ENCODE measurements around the gene INAFM1.
"Not testable (repeated sequence)": the region's sequence is repeated elsewhere in the genome, so short reads cannot be mapped to it uniquely, and the experiment has no call there.

Gene INAFM1

DNA sequence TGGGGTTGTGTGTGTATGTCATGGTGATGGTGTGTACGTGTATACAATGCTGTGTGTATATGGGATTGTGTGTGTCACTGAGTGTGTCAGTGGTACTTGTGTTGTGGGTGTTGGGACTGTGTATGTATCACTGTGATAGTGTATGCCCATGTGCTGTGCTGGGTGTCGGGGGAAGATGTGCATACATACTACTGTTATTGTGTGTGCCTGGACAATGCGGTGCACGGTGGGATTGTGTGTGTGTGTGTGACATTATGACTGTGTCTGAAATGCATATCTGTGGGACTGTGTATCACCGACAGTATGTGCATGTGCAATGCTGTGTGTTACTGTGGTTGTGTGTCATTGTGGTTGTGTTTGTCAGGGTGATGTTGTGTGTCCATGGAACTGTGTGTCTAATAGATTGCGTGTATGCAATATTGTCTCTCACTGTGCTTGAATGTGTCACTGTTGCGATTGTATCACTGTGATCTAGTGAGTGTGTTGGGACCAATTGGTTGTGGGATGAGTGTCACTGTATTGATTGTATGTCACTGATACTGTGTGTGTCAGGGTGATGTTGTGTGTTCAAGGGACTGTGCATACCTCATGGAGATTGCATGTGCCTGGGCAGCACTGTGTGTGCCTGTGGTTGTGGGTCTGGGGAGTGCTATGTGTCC is 32.6 kb upstream of the INAFM1 start:
- DNase-seq, result no peak

DNA sequence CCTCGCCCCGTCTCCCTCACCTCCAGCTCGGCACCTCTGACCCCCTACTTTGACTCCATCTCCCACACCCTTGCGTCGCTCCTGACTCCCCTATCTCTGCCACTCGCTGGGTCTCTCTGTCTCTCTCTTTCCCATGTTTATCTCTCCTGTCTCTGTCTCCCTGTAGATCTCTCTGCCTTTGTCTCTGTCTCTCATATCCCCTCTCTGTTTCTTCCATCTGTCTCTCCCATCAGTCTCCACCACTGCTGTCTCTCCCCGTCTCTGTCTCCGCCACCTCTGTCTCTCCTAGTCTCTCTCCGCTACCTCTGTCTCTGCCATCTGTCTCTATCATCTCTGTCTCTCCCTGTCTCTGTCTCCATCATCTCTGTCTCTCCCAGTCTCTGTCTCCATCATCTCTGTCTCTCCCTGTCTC is 31.3 kb upstream of the INAFM1 start:
- DNase-seq, result peak in 1 of 4 experiments; percentile 43

DNA sequence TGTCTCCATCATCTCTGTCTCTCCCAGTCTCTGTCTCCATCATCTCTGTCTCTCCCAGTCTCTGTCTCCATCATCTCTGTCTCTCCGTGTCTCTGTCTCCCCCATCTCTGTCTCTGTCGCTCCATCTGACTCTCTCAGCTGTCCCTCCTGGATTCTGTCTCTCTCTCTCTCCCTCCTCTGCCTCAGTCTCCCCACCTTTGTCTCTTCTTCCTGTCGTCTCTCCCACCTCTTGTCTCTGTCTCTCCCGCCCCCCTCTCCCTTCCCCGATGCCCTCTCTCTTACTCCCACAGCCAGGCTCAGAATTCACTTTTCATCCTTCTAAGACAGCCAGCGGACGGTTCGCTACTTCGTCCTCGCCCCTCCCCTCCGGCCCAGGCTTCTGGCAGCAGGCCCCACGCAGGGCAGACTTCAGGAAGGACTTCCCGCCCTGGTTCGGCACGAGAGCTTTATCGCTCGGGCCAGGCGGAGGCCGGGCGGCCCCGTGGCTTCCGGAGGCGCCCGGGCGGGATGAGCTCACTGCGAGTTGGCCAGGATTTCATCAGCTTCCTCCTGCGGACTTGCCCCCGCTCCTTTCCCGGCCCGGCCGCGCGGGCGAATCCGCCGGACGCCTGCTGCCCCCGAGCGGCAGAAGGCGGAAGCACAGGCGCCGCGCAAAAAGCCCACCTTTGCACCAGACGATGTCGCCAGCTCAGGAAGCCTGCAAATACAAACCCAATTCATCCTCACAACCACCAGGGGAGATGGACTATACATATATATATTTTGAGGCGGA is 30.7 kb upstream of the INAFM1 start:
- DNase-seq, result peak; percentile 74 to 82 (median 78)

DNA sequence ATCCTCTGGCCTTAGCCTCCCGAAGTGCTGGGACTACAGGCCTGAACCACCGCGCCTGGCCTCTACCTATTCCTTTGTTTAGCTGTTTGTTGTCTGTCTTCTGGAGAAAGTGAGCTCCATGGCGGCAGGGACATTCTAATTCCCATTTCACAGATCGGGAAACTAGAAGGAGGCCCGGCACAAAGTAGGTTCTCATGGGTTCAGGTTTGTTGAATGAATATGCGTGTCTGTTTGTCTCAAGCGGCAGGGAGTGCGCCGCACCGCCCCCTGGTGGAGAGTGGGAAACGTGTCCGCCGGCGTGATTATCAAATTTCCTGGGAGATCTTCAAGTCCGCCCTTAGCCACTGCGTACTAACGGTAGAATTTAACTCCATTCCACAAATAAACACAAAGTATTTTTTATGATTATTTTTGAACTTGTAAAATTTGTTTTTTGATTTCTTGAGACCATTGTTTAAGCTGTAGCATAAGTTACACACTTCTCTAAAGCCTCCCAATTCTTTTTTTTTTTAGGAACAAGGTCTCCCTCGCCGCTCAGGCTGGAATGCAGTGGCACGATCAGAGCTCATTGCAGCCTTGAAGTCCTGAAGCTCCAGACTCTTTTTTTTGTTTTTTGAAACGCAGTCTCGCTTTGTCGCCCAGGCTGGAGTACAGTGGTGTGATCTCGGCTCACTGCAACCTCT is 27.2 kb upstream of the INAFM1 start:
- peak; percentile 65 to 80 (median 71) for DNase-seq

DNA sequence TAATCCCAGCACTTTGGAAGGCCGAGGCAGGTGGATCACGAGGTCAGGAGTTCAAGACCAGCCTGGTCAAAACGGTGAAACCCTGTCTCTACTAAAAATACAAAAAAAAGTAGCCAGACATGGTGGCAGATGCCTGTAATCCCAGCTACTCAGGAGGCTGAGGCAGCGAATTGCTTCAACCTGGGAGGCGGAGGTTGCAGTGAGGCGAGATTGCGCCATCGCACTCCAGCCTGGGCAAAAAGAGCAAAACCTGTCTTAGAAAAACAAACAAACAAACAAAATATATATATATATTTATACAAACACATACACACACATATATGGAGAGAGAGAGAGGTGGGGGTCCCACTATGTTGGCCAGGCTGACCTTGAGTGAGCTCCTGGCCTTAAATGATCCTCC is 21.7 kb upstream of the INAFM1 start:
- DNase-seq, result not testable (repeated sequence)

DNA sequence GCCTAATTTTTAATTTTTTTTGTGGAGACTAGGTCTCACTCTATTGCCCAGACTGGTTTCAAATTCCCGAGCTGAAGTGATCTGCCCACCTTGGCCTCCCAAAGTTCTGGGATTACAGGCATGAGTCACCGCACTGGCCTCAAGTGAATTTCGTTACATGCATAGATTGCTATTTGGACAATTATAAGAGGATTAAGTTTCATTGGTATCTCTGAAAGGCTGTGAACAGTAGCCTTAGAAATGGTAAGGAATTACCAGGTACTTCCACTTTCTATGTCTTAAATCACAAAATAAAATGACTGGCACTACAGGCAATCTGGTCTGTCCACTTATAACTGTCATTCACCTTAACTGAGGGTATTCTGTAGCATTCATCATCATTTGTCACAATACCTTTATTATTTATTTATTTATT is 21.2 kb upstream of the INAFM1 start:
- no peak for DNase-seq

DNA sequence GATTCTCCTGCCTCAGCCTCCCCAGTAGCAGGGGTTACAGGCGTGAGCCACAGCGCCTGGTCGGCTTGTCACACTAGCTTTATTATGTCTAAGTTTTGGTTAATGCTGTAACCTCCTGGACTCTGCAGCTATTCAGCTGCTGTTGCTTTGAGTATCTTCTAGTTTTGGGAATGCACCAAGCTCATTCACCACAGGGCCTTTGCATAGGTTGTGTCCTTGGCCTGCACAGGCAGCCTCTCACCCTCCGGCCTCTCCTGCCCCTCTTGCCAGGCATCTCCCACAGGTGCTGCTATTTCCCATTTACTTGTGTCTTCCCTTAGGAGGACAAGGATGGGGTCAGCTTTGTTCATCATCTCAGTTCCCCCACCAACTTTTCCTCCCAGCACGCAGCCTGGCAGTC is 20.7 kb upstream of the INAFM1 start:
- DNase-seq, result no peak

DNA sequence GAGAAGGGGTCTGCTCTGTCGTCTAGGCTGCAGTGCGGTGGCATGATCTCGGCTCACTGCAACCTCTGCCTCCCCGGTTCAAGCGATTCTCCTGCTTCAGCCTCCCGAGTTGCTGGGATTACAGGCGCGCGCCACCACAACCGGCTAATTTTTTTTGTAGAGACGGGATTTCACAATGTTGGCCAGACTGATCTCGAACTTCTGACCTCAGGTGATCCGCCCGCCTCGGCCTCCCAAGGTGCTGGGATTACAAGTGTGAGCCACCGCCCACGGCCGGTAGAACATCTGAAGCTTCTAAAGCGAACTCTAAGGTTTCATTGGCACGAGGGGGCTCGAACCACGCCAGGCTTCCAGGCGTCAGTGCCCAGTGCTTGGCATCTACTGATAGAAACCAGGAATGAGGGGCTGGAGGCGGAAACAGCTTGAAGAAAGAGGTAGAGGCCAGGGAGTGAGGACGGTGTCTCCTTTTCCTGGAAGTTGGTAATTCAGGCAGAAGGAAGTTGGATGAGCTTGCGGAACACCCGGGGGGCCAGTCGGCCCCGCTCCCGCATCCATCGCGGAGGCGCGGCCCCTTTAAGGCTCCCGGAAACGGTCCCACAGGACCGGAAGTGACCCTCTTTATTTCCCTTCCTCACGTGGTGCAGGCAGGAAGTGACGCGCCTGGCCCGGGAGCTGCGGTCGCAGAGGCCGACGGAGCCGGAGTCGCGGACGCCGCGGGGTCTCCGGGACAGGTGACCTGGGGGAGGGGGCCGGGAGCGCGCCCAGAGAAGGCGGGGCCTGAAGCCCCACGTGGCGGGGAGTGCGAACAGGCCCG is 18.6 kb upstream of the INAFM1 start, which contains the start of gene CCDC9:
Gene CCDC9 (plus strand): TSS at position 647 of the 814 bp plus-strand sequence. CDS start 1,876 bp downstream, outside the sequence.
- peak in 3 of 4 experiments; percentile 96 to 99 (median 96) for DNase-seq

DNA sequence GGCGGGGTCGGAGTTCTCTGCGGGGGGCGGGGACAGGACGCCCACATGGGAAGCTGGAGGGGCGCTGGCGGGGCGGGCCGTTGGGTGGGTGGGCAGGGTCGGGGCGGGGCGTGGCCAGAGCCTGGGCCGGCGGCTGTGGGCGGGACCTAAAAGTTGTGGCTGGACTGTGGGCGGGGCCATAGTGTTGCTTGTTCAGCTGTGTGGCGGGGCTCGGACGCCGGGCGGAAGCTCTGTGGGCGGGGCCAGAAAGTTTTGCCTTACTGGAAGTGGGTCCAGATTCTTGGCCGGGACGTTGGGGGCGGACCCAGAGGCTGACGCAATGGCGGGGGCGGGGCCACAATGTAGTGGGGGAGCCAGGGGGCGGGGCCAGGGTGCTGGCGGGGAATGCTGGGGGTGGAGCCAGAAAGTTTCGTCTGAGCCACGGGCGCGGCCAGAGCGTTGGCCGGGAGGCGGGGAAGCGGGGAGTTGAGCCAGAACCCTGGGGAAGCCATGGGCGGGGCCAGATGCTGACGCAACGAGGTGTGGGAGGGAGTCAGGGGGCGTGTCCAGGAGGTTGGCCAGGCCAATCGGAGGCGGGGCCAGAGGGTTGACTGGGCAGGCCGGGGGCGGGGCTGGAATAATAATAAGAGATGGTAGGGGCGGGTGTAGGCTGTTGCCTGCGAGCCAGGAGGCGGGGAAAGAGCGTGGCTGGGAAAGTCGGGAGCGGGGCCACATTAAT is 17.8 kb upstream of the INAFM1 start:
- peak; percentile 100 for DNase-seq

DNA sequence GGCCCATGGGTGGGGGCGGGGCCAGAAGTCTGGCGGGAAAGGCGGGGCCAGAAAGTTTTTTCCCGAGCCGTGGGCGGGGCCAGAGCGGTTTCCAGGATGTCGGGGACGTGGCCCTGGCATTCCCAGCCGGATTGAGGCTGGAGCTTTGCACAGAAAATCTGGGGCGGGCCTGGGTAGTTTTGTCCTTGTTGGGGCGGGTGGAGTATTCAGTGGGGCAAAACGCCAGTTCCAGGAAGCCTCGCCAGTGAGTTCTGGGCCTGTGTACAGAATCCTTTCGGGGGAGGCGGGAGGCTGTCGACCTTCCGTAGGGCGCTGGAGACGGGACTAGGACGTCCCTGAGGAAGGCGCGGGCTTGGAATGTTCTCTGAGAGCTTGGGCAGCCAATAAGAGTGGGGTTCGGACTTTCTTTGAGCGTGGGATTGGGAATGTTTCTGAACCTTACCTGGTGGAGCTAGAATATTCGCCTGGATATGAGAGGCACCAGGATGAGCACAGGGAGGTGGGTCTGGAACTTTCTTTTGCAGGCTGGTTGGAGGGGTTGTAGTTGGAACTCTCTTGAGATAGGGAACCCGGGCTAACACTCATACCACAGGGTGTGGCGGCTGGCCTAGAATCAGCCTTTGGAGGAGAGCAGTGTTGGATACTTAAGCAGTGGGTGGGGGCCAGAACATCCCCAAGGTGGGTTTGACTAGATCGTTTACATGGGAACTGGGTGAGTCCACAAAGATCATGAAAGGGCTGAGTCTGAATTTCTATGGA is 17.1 kb upstream of the INAFM1 start:
- no peak for DNase-seq

DNA sequence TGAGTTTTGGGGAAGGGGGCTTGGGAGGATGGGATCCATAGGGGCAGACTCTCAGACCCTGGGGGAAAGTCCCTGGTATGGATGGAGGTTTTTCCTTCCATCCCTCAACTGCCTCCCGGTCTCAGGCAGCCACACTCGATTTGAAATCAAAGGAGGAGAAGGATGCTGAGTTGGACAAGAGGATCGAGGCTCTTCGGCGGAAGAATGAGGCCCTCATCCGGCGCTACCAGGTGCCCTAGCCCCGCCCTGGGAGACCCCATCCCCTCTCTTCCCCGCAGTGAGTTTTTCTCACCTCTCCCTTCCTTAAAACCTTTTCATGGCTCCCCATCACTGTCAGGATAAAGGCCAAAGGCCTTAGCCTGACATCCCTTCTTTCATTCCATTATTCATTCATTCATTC is 16.3 kb upstream of the INAFM1 start:
- no peak for DNase-seq

DNA sequence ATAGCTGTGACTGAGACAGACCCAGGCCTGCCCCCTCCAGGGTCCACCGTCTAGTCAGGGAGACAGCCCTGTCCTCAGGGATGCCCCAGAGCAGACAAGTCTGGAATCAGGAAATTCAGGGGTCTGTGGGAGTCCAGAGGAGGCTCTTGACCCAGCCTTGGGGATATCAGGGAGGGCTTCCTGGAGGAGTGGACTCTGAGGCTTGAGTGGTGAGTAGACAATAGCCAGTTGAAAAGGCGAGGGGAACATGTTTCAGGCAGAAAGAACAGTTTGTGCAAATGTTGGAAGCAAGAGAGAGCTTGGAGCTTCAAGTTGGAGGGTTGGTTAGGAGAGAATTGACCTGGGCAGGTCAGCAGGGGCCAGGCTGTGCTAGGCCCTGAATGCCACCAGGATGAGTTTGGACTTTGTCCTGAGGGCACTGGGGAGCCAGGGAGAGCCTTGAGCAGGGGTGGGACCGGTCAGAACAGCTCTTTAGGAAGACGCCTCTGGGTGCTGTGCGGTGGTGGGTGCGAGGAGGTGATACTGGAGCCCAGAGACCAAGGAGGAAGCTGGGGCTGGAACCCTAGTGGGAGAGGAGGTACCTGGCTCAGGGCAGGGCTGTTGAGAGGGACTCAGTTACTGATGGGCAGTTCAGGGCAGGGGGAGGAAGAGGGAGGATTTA is 15.7 kb upstream of the INAFM1 start:
- no peak for DNase-seq

DNA sequence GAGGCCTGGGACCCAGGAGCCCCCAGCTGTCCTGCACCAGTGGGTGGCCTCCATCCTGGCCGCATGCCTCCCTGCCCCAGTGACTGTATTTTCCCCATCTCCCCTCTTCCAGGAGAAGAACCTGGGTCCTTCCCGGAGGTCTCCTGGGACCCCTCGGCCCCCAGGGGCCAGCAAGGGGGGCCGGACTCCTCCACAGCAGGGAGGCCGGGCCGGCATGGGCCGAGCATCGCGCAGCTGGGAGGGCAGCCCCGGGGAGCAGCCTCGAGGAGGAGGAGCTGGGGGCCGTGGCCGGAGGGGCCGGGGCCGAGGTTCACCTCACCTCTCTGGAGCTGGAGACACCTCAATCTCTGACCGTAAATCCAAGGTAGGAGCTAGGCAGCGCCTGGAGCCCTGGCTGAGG is 14.2 kb upstream of the INAFM1 start:
- DNase-seq, result no peak

DNA sequence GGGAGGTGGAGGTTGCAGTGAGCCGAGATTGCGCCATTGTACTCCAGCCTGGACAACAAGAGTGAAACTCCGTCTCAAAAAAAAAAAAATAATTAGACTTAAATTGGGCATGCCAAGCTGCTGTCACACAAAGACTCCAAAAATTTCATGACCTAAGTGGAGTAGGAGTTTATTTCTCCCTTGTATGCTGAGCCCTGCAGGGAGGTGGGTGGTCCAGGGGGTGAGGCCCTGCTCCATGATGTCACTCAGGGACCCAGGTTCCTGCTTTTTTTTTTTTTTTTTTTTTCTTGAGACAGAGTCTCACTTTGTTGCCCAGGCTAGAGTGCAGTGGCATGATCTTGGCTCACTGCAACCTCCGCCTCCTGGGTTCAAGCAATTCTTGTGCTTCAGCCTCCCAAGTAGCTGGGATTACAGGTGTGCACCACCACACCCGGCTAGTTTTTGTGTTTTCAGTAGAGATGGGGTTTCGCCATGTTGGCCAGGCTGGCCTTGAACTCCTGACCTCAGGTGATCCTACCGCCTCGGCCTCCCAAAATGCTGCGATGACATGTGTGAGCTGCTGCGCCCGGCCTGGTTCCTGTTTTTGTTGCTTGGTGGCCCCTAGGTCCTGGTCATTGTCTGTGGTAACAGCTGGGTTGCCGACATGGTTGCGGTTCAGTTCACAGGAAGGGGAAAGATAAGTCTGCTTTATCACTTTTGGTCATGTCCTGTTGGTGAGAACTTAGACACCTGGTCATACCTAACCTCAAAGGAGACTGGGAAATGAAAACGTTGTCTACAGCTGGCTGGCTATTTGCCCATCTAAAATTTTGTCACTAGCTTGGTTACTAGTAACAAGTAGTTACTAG is 12.5 kb upstream of the INAFM1 start:
- DNase-seq, result not testable (repeated sequence)

DNA sequence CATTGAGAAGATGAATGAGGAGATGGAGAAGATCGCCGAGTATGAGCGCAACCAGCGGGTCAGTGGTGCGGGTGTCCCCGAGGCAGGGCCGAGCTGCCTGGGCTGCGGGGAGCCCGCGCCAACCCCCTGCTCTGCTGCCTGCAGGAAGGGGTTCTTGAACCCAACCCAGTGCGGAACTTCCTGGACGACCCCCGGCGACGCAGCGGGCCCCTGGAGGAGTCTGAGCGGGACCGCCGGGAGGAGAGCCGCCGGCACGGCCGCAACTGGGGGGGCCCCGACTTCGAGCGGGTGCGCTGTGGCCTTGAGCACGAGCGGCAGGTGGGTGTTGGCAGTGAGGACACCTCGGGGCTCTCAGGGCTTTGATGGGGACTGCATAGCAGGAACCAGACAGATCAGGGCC is 10.1 kb upstream of the INAFM1 start:
- no peak for DNase-seq

DNA sequence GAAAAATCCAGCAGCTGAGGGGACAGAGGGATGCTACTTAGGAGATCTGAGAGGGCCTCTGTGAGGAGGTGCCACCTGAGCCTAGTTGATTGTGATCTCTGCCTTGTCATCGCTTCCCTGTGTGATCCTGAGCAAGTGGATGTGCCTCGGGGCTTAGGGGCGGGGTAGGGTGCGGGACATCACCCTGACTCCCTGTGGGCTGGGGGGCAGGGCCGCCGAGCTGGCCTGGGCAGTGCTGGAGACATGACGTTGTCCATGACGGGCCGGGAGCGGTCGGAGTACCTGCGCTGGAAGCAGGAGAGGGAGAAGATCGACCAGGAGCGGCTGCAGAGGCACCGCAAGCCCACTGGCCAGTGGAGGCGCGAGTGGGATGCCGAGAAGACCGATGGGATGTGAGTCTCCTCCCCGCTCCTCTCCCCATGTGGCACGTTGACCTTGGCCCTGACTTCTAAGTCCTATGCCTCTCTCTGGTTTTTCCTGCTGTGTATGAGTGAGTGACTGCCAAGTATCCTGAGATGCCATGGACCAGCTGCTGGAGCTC is 8.2 kb upstream of the INAFM1 start:
- no peak for DNase-seq

DNA sequence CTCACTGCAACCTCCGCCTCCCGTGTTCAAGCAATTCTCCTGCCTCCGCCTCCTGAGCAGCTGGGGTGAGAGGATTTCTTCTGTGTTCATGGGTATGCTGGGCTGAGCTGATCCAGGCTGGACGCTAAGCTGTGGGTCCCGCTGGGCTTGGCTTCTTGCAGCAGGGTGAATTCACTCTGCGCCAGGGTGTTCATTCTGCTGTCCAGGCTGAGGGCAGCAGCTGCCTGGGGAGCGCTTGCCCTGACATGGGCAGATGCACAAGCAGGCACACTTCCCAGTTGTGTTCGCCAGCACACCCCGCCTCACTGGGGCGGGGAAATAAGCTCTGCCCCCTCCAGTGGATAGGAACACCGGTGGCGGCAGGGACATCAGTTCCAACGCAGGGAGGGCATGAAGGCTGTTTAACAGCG is 7.3 kb upstream of the INAFM1 start:
- DNase-seq, result no peak

DNA sequence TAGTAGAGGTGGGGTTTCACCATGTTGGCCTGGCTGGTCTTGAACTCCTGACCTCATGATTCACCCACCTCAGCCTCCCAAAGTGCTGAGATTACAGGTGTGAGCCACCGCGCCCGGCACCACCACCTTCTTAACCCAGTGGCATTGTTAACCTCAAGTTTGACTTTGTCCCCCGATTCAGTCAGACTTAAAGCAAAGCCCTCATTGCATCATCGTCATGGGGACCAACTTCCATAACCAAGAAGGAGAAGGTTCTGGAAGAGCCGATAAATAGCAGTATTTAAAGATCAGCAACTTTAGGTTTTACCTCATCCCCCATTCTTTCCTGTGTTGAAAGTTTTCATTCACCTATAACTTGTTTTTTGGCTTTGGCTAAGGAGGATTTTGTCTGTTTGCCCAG is 6.7 kb upstream of the INAFM1 start:
- DNase-seq, result no peak

DNA sequence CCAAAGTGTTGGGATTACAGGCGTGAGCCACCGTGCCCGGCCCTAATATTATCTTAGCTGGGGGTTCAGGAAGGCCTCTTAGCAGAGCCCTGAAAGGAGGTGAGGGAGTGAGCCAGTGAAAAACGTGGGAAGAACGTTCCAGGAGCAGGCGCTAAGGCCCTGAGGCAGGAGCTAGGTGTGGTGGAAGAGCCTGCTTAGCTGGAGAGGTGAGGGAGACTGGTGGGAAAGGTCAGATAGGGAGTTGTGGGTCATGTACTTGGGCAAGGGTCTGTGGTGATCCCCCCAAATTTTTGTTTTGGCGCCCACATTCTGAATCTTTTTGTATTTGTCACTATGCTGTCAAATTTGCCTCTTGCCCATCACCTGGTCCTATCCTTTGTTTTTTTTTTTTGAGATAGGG is 5.1 kb upstream of the INAFM1 start:
- DNase-seq, result no peak

DNA sequence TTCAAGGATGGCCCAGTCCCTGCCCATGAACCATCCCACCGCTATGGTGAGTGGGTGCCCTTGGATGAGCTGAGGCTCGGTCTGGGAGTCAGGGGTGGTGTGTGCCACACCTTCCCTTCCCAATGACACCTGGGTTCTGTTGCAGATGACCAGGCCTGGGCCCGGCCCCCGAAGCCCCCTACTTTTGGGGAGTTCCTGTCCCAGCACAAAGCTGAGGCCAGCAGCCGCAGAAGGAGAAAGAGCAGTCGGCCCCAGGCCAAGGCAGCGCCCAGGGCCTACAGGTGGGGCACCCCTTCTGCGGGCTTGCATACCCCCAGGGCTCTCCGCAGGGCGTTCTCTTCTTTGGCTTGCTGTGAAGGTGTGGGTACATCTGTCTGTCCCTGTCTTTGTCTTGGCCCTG is 4.3 kb upstream of the INAFM1 start:
- DNase-seq, result no peak

All from activated CD4-positive, CD25-positive, alpha-beta regulatory T cell (primary cell).